Gastrocnemius medialis (tissue), 4 donors: ENCODE results near the gene LCE6A. TPM values are rescaled to one million over a fixed set of nuclear protein-coding genes. Genes with fewer than 3 reads are reported as not detected.

Experiments used
- ATAC-seq, 2 donors: fragments of 150-250 bp; one replicate each; pipeline ENCODE4 v1.9.1; 2016
- DNase-seq, 2 donors: peaks; one replicate each; pipeline ENCODE4 v3.0.0-alpha.2; 2019
- H3K27ac ChIP-seq, 4 donors: fragments of 200-600 bp; sonication (generic); 1 replicate in 1 of 4; 2 replicates in 3 of 4; pipeline ENCODE4 v1.5.1; 2016 to 2018; ENCODE audit warnings: mild to moderate bottlenecking in 2 of 4, moderate library complexity in 1 of 4
- H3K27me3 ChIP-seq, 3 donors: fragments of 200-600 bp; sonication (generic) in 2 of 3; 1 replicate in 1 of 3; 2 replicates in 2 of 3; pipeline versions ENCODE4 v1.5.1 to v1.6.0; 2016 to 2019; ENCODE audit warnings: mild to moderate bottlenecking in 1 of 3, moderate library complexity in 1 of 3
- H3K36me3 ChIP-seq, 2 donors: fragments of 200-600 bp; sonication (generic) in 1 of 2; one replicate each; pipeline ENCODE4 v1.5.1; 2017 to 2018
- H3K4me1 ChIP-seq, 2 donors: fragments of 200-600 bp; sonication (generic) in 1 of 2; one replicate each; pipeline ENCODE4 v1.5.1; 2016 to 2017; ENCODE audit warnings: mild to moderate bottlenecking in 2 of 2
- H3K4me3 ChIP-seq, 4 donors: fragments of 200-600 bp; sonication (generic) in 3 of 4; 1 replicate in 1 of 4; 2 replicates in 3 of 4; pipeline ENCODE4 v1.5.1; 2016 to 2019; ENCODE audit warnings: mild to moderate bottlenecking in 2 of 4
- H3K9me3 ChIP-seq, 3 donors: fragments of 200-600 bp; sonication (generic) in 2 of 3; 1 replicate in 1 of 3; 2 replicates in 2 of 3; pipeline ENCODE4 v1.5.1; 2016 to 2019
- POLR2A ChIP-seq, 2 donors: fragments of 450-650 bp; IDR thresholded peaks; one replicate each; pipeline ENCODE4 v1.6.1; 2017; ENCODE audit warnings: antibody characterized with exemption in 2 of 2, mild to moderate bottlenecking in 2 of 2, moderate library complexity in 2 of 2
- in situ Hi-C, 4 donors: fragments of 200-750 bp; cut with MboI; loops; one replicate each; pipeline versions ENCODE4 v1.15.0 to v1.8.0; 2017; ENCODE audit warnings: low sequenced_read_pairs in 4 of 4
- intact Hi-C: fragments of 100-400 bp; cut with DNase I; formaldehyde crosslinking; loops from one replicate; pipeline ENCODE4 v1.15.1; 2023; ENCODE audit warnings: low total_unique reads
- total RNA-seq, 4 donors: library from RNA; depleted of rRNA; stranded (reverse); fragments of >200 nt; gene quantifications; one replicate each; pipeline versions ENCODE4 v1.1.0 to v1.2.3, GENCODE V29; 2016
- TF ChIP-seq, protein P1 (sequence below), 5 experiments: fragments of 450-650 bp in 3 of 5; fragments of 200-600 bp in 2 of 5; sonication (generic) in 2 of 5; IDR thresholded peaks in 4 of 5; conservative IDR thresholded peaks in 1 of 5; 1 replicate in 4 of 5; 2 replicates in 1 of 5; pipeline ENCODE4 v1.5.1; 2016 to 2019; ENCODE audit warnings: antibody characterized with exemption in 5 of 5, mild to moderate bottlenecking in 3 of 5, moderate library complexity in 3 of 5

LCE6A gene, protein sequence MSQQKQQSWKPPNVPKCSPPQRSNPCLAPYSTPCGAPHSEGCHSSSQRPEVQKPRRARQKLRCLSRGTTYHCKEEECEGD
- total RNA-seq = not detected

DNA sequence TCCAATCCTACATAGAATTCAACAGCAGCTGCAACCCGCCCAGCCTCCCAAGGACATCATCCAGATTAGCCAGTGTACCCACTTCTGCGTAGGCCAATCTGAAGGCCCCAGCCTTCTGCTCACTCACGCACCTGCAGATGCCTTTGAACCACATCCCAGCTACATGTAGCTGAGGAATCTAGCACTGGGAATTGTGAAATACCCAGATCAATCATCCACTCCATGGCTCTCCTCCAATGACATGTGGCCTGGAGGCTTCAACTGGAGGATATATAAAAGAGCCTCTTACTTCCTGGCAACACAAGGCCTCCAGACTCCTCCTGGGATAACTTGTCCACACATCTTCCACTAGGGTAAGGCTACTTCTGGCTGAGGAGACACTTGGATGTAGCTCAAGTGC is at the start of gene LCE6A:
TSS of gene LCE6A (plus strand) at position 301 of the 400 bp plus-strand sequence. CDS start 665 bp downstream, outside the sequence.
- Histone ChIP-seq H3K9me3 (no peaks in the 10 kb centered on the region), H3K27me3 (no peaks in the 10 kb centered on the region), H3K4me3 (no peak within 1 kb of the TSS), H3K4me1 (no peaks in the 10 kb centered on the region), H3K36me3 (no peaks in the 10 kb centered on the region), H3K27ac (no peak within 1 kb of the TSS)
- ATAC-seq (no peak), DNase-seq (no peak)
- in situ Hi-C loops (no loop called here), intact Hi-C loops (no loop called here)
- TF ChIP-seq, protein P1, sequence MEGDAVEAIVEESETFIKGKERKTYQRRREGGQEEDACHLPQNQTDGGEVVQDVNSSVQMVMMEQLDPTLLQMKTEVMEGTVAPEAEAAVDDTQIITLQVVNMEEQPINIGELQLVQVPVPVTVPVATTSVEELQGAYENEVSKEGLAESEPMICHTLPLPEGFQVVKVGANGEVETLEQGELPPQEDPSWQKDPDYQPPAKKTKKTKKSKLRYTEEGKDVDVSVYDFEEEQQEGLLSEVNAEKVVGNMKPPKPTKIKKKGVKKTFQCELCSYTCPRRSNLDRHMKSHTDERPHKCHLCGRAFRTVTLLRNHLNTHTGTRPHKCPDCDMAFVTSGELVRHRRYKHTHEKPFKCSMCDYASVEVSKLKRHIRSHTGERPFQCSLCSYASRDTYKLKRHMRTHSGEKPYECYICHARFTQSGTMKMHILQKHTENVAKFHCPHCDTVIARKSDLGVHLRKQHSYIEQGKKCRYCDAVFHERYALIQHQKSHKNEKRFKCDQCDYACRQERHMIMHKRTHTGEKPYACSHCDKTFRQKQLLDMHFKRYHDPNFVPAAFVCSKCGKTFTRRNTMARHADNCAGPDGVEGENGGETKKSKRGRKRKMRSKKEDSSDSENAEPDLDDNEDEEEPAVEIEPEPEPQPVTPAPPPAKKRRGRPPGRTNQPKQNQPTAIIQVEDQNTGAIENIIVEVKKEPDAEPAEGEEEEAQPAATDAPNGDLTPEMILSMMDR (IDR thresholded peaks at IDR 0.05 in 4 of 5, conservative IDR thresholded peaks at IDR 0.05 in 1 of 5) = no peak
- no peak for TF ChIP-seq POLR2A (IDR thresholded peaks at IDR 0.05)

DNA sequence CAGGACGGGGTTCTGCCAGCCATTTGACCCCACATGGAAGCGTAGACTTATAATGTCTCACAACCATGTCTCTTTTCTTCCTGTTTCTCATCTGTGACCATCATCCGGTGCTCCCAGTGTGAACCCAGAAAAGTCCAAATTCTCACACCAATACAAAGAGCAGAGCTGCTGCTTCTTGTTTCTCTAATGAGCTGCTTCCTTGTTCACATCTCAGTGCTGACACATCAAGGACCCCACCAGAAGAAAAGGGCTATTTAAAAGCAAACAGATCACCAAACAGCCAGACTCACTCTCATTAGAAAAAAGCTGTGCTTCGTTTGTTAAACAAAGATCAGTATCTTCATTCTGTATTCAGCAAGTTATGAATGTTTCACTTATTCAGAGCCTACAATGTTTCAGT is 47.0 kb upstream of the LCE6A start:
- no peaks in the 10 kb centered on the region for H3K9me3 ChIP-seq
- intact Hi-C loops (no loop called here), in situ Hi-C loops (no loop called here)
- H3K27me3 ChIP-seq = no peaks in the 10 kb centered on the region
- ATAC-seq (no peak), DNase-seq (no peak)
- H3K36me3 ChIP-seq = no peaks in the 10 kb centered on the region
- no peak for TF ChIP-seq POLR2A (IDR thresholded peaks at IDR 0.05)
- TF ChIP-seq, protein P1 (IDR thresholded peaks at IDR 0.05 in 4 of 5, conservative IDR thresholded peaks at IDR 0.05 in 1 of 5) = no peak
- H3K4me1 ChIP-seq = no peaks in the 10 kb centered on the region
- no peak overlapping the region for H3K4me3 ChIP-seq
- H3K27ac ChIP-seq = no peak overlapping the region

DNA sequence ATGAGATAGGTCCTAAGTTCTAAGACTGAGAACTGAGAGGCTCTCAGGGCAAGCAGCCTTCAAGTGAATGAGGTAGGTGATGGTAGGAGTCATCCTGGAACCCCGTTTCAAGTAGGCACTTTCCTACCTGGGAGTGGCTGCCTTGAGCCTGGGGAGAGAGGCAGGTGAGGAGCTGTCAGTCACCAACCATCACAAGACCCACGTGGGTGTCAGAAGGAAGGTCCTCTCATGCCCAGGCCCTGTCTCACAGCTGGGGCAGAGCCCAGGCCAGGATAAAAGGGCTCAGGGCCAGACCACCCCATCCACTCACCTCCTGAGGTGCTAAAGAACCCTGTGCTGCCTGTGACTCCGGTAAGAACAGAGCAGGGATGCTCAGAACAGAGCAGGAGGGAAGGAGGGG is 46.2 kb upstream of the LCE6A start, which contains the start of gene LCE1D:
TSS of gene LCE1D (plus strand) at position 301 of the 400 bp plus-strand sequence. CDS start 1,074 bp downstream, outside the sequence.
- H3K4me1 ChIP-seq = no peaks in the 10 kb centered on the region
- no peaks in the 10 kb centered on the region for H3K27me3 ChIP-seq
- TF ChIP-seq, protein P1 (IDR thresholded peaks at IDR 0.05 in 4 of 5, conservative IDR thresholded peaks at IDR 0.05 in 1 of 5) = no peak
- TF ChIP-seq POLR2A (IDR thresholded peaks at IDR 0.05) = no peak
- in situ Hi-C loops = no loop called here
- intact Hi-C loops = no loop called here
- H3K4me3 ChIP-seq = no peak within 1 kb of the TSS
- H3K9me3 ChIP-seq = no peaks in the 10 kb centered on the region
- H3K36me3 ChIP-seq = no peaks in the 10 kb centered on the region
- H3K27ac ChIP-seq = no peak within 1 kb of the TSS
- no peak for DNase-seq
- ATAC-seq = no peak

DNA sequence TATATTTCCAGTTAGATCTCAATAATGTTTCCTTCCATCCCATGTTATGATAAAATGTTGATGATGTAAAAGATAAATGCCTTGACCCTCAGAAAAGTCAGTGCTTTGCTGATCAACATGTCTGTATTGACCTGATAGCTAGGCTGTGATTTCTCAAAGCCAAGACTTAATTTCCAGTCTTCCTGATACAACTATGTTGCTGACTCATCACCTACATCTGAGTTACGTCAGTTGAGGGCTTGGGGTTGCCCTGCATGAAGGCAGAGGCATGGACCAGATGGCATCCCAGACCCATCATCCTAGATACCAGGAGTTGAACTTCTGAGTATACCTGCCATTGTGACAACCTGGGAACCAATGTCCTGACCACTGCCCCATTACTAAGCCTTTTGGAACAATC is 41.3 kb upstream of the LCE6A start:
- Histone ChIP-seq H3K27ac (no peak overlapping the region), H3K36me3 (no peaks in the 10 kb centered on the region), H3K9me3 (no peaks in the 10 kb centered on the region), H3K4me3 (no peak overlapping the region), H3K4me1 (no peaks in the 10 kb centered on the region), H3K27me3 (no peaks in the 10 kb centered on the region)
- in situ Hi-C loops = no loop called here
- TF ChIP-seq, protein P1 (IDR thresholded peaks at IDR 0.05 in 4 of 5, conservative IDR thresholded peaks at IDR 0.05 in 1 of 5) = no peak
- TF ChIP-seq POLR2A (IDR thresholded peaks at IDR 0.05) = no peak
- intact Hi-C loops = no loop called here
- ATAC-seq (no peak), DNase-seq (no peak)

DNA sequence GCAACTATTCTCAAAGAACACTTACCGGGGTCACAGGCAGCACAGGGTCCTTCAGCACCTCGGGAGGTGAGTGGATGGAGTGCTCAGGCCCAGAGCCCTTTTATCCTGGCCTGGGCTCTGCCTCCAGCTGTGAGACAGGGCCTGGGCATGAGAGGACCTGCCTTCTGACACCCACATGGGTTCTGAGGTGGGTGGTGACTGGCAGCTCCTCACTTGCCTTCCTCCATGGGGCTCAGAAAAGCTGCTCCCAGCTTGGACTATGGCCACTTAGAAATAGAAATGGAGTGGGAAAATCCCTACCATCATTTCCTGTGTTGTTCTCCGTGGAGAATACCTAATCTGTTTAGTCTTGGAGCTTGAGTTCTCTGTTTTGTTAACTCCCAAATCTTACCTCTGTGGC is 36.1 kb upstream of the LCE6A start, which contains the start of gene LCE1C:
TSS of gene LCE1C (minus strand) at position 76 of the 400 bp plus-strand sequence. CDS start 1,173 bp downstream, outside the sequence.
- intact Hi-C loops (no loop called here), in situ Hi-C loops (no loop called here)
- Histone ChIP-seq H3K27ac (no peak within 1 kb of the TSS), H3K36me3 (no peaks in the 10 kb centered on the region), H3K27me3 (no peaks in the 10 kb centered on the region), H3K9me3 (no peaks in the 10 kb centered on the region), H3K4me1 (no peaks in the 10 kb centered on the region), H3K4me3 (no peak within 1 kb of the TSS)
- TF ChIP-seq, protein P1 (IDR thresholded peaks at IDR 0.05 in 4 of 5, conservative IDR thresholded peaks at IDR 0.05 in 1 of 5) = no peak
- TF ChIP-seq POLR2A (IDR thresholded peaks at IDR 0.05) = no peak
- DNase-seq (no peak), ATAC-seq (no peak)
